Right lobe of liver (tissue), 4 donors: ENCODE measurements around the gene CETN1.

Source experiments
- POLR2A ChIP-seq: fragments of 450-650 bp; IDR thresholded peaks from one replicate; pipeline ENCODE4 v1.6.1; 2017; ENCODE audit warnings: antibody characterized with exemption, mild to moderate bottlenecking
- TF ChIP-seq, protein P1 (sequence below), 4 donors: fragments of 200-600 bp in 3 of 4; fragments of 450-650 bp in 1 of 4; IDR thresholded peaks; one replicate each; pipeline versions ENCODE4 v1.5.1 to v1.8.0; 2016 to 2022; ENCODE audit warnings: antibody characterized with exemption in 4 of 4, mild to moderate bottlenecking in 2 of 4
- donor health status: DM: no; HTN: no; CAD: no.
- donor health status: DM: no; HTN: no; CAD: no.
- donor health status: DM: no; HTN: yes; CAD: no.

- TF ChIP-seq, protein P1, sequence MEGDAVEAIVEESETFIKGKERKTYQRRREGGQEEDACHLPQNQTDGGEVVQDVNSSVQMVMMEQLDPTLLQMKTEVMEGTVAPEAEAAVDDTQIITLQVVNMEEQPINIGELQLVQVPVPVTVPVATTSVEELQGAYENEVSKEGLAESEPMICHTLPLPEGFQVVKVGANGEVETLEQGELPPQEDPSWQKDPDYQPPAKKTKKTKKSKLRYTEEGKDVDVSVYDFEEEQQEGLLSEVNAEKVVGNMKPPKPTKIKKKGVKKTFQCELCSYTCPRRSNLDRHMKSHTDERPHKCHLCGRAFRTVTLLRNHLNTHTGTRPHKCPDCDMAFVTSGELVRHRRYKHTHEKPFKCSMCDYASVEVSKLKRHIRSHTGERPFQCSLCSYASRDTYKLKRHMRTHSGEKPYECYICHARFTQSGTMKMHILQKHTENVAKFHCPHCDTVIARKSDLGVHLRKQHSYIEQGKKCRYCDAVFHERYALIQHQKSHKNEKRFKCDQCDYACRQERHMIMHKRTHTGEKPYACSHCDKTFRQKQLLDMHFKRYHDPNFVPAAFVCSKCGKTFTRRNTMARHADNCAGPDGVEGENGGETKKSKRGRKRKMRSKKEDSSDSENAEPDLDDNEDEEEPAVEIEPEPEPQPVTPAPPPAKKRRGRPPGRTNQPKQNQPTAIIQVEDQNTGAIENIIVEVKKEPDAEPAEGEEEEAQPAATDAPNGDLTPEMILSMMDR (IDR thresholded peaks at IDR 0.05) = no peak
- TF ChIP-seq POLR2A = no peak
These were observed 7.9 kb upstream of the CETN1 start for GRCh38 chr18:572091-572830.
